GM18499 (cell line): ENCODE measurements around the gene F8.
"Not testable (repeated sequence)": the region's sequence is repeated elsewhere in the genome, so short reads cannot be mapped to it uniquely, and the experiment has no call there.

Source experiments
- ATAC-seq: cut with Tn5 transposase; IDR thresholded peaks from one replicate; pipeline ENCODE4 v1.9.1; 2021; ENCODE audit warnings: moderate number of reproducible peaks; ENCODE audit not compliant: insufficient read depth, unreplicated experiment

Gene F8

DNA sequence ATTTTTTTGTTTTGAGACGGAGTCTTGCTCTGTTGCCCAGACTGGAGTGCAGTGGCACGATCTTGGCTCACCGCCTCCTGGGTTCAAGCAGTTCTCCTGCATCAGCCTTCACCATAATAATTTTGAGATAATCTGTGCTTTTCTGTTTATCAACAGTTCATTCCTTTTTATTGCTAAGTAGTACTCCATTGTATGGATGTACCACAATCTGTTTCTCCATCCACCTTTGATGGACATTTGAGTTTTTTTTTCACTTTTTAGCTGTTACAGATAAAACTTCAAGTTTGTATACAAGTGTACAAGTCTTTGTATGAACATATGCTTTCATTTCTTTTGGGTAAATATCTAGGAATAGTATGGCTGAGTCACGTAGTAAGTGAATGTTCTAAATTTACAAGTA, 13.2 kb upstream of the F8 start:
- ATAC-seq: no peak

DNA sequence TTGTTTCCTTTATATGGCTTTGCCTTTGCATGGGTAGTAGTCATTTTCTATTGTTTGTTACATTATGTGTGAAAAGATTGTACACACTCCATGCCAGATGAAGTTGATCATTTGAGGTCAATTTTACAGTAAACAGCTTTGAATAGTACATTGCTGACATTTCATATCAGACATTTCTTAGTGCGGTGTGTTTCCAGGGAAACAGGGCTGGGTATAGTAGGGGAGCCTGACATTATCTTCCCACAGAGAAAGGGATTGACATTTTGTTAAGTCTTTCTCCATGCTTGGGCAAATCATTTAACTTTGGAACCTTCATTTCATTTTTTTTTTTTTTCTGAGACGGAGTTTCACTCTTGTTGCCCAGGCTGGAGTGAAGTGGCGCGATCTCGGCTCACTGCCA, 9.1 kb upstream of the F8 start:
- ATAC-seq: no peak

DNA sequence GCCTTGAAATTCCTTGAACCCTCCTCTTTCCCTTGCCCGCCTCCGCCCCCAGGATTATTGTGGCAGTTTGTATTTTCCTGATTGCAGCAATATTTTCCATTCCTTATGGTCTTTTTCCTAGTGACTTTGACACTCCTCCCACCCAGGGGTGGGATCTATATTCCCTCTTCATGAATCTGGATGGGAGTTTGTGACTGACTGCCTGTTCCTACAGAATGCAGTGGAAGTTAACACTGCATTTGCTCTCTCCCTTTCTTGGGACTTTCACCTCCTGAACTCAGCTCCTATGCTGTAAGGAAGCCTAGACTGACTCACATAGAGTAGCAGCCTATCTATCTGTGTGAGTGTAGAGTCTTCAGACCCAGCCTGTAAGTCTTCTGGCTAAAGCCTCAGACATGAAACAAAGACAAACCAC, 6.4 kb upstream of the F8 start:
- ATAC-seq: no peak

DNA sequence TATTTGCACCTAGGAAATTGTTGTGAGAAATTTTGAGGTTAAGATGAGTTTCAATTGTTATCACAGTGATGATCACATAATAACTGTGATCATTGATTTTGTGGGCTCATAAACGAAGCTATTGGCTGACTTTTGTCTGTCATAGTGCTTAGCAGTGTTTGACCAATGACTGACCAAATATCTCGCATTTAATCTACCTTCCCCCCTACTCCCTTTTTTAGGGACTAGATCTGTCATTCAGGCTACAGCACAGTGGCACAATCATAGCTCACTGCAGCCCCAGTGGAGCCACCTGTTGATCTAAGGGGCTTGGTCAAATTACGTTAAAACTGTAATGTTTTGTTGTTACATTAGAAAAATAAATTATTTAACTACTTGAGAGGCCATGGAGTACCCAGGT, 5.6 kb upstream of the F8 start:
- no peak for ATAC-seq

DNA sequence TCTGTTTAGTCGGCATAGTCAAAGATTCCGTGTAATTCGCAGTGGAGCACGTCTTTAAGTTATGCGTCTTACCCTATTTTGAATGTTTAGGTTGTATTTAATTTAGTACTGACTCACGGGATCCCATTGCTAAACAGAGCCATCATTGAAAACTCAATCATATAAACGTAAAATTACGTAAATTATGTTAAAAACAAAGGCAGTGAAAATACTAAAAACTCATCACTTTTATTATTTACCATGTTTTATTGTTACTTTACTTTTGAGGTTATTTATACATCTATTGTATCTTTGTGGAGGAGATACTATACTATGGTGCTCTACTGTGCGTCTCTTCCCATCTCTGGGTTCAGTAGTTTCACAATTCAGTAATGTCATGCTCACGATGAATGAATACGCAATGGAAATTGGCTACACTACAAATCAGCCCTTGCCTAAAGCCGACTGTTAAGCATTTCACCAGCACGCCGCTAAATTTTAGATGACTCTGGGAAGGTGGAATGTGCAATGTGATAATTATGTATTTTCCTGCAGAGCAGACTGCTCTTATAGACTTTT, 5.1 kb upstream of the F8 start:
- no peak for ATAC-seq

DNA sequence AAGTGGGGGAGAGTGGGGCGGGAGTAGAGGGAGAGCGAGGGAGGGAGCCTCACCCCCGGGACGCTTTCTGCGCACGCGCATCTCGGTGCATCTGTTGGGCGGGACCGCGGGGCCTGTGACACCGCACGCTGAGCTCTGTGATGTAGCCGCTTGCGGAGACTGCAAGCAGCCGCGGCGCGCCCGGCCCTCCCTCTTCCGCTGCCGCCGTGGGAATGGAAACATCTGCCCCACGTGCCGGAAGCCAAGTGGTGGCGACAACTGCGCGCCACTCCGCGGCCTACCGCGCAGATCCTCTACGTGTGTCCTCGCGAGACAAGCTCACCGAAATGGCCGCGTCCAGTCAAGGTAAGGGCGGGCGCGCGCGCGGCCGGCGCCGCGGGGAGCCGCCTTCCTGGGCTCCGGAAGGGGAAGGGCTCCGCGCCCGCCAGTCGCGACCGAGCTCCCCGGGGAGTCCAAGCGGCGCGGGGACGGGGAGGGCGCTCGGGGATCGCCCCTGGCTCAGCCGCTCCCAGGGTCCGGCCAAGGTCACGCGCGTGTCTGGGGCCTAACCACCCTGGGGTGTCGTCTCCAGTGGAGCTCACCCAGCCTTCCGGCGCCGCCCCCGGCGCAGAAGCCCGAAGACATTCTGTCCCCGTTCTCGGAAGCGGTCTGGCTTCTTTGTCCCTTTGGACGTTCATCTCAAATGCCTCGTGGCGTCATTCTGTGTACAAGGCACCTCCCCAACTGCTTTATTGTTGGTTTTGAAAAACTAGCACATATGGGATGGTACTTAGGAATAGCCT, 4.4 kb upstream of the F8 start, which contains the start of gene FUNDC2:
Gene FUNDC2, plus strand, starts transcription at position 118 of the 782 bp plus-strand sequence. Its CDS starts 95 bp downstream, at position 213.
- ATAC-seq: peak; percentile 74

DNA sequence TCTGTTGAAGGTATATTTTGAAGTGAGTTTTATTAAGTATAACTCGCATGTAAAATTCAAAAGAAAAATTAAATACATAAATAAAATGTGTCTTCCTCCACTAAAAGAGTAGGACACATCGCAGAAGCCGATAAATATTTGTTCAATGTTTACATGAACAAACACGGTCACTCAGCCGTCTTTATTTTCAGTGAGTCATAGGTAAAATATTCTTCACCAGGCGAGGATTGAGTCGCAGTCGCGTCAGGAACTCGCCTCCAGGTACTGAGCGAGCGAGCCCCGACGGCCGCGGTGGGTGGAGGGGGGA, 3.9 kb upstream of the F8 start:
- ATAC-seq: no peak

DNA sequence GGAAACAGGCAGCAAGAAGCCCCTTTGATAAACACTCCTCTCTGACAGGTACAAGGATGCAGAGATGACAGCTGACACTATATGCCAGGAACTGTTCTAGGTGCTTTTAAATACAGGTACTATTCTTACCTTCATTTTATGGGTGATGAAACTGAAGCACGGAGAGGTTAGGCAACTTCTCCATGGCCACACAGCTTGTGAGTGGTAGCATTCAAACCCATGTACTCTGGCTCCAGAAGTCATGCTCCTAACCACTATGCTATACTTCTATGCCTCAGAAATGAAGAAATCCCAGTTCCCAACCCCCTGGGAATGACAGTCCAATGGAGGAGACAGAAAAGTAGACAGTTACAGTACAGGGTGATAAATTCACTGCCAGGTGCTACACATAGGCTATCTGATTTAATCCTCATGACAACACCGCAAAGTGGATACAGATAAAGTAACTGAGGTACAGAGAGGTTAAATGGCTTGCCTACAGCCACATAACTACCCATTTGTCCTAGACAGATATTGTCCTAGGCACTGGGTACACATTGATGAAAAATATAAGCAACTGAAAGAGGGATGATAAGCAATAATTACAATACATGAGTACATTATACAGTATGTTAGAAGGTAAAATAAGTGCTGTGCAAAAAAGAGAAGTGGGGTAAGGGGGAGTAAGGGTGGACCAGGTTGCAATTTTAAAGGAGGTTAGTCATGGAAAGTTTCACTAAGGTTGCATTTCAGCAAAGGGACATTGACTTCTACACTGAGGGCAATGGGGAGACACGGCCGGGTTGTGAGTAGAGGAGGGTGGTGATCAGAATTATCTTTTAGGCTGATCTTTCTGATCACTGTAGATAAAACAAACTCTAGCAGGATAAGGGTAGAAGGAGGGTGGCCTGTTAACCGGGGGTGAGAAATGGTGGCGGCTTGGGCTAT, 1.6 kb upstream of the F8 start:
- no peak for ATAC-seq

DNA sequence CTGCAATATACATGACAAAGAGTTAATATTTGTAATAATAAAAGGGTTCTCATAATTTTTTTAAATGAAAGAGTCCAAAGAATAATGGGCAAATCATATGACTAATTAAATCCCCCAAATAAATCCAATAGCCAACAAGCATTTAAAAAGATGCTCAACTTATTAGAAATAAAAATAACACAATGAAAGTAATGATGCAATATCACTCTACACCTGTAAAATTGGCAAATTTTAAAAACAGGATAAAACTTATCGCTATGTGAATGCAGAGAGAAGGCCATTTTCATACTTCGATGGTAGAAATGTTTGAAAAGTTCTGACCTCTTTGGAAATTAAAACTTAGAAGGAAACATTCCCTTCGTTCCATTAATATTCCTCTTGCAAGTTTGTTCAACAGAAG, 1.9 kb downstream of the F8 start:
- no peak for ATAC-seq

DNA sequence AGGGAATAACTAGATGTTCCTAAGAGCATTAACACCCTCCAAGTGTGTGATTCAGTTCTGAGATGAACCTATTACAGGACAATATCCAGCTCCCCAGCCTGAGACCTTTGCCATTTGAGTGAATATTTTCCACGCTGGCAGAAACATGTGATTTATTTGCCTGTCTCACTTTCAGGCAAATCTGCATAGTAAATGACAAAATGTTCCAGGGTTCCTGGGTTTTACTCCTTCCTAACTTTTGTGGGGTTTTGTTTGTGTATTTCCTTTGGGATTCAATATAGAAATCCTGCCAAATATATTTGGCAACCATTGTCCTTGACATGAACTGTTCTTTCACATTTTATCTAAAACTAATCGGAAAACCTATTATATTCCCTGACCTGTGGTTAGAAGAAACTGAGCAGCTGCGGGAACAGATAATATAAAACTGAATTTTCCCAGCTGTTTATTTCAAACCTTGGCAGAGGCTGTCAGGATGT, 12.5 kb downstream of the F8 start:
- ATAC-seq: no peak

DNA sequence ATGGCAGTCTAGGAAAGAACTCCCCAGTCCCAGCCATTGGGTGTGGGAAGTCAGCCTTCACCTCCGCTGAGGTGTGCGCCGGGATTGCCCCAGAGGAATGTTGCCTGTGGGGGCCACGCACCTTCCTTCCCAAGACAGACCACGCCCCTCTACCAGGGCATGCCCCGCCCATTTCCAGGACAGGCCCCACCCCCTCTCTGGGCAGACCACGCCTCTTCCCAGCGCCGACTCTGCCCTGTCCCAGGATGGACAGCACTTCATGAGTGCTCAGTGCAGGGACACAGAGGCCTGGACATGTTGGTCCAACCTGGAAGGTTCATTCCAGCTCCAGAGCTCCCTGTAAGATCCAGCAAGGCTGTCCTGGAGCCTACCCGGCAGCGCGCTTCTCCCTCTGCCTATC, 13.9 kb downstream of the F8 start:
- ATAC-seq: not testable (repeated sequence)

DNA sequence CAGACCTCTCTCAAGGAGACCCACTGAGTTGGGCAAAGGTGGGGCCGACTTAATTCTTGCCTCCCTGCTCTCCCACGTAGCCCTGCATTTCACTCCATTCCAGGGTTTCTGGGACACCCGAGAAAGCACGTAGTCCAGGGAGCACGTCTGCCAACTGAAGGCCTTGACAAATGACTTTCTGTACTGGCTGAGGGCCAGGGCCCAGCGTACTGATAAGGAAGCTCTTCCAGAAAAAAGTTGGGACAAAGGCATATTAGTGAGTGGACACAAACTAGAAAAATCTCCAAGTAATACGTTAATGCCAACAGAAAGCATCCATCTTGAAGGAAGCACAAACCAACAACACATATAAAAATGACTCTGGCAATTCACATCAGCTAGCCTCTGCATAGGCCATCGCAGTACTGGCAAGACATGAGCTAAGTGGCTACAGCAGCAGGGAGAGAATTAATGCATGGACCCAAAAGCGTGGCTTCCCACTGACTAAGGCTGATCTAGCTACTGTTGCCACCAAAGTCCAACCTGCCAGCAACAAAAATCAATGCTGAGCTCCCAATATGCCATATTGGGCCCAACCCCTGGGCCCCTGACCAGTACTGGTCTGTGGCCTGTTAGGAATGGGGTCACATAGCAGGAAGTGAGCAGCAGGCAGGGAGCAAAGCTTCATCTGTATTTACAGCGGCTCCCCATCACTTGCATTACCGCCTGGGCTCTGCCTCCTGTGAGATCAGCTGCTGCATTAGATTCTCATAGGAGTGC, 15.4 kb downstream of the F8 start:
- not testable (repeated sequence) for ATAC-seq

DNA sequence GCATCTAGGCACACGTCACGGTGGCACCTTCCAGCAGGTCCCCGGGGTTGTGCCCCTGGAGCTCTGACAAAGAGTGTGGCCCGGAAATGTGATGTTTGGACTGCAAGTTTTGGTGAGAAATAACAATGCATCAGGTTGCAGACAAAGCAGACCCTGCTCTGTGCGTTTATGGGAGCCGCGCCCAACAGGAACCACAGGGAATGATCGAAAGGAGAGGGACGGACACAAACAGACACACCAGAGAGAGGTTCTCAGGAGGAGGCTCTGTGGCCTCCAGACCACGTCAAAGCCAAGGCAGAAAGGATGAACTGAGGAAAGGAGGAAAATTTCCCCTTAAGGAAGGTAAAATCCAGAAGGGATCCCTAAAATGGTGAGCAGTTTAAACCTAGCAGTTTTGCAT, 16.1 kb downstream of the F8 start:
- not testable (repeated sequence) for ATAC-seq

DNA sequence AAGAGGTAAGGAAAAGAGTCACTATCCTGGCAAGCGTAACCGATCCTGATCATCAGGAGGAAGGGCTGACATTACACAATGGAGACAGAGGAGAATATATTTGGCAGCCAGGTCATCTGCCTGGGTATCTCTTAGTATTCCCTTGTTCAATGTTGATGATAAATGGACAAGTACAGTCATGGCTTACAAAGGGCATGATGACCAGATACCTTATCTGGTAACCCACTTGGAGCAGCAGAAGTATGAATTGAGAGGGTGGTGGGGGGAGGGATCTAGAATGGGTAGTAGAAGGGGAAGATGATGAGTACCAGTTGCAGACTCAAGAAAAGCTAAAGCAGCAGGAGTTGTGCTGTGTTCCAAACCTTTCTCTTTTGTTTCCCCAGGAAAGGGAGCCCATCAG, 17.3 kb downstream of the F8 start:
- ATAC-seq: no peak

DNA sequence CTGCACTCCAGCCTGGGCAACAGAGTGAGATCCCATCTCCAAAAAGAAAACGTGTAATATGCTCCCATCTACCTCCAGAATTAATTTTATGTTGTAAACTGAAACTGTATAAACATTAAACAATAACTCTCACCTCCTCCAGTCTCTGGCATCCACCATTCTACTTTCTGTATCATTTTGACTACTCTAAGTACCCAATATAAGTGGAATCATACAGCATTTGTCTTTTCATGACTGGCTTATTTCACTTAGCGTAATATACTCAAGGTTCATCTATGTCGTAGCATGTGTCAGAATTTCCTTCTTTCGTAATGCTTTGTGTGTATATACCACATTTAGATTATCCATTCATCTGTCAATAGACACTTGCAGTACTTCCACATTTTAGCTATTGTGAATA, 20.6 kb downstream of the F8 start:
- ATAC-seq: no peak

DNA sequence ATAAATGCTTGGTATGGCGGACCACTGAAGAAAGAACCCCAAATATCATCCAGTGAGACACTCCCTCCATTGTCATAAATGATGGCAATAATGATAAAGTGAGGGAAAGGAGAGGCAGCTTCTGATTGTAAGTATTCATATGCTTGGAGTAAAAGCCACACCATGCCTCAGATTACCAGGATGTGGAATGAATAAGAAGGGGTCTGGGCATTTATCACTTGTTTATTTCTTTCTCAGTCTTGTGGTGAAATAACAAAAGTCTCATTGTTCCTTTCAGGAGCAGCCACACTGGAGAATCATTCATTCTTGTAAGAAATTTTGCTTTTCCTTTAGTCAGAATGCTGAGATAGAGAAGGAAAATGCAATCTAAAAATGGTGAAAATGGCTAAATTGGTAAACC, 21.7 kb downstream of the F8 start:
- ATAC-seq: no peak

DNA sequence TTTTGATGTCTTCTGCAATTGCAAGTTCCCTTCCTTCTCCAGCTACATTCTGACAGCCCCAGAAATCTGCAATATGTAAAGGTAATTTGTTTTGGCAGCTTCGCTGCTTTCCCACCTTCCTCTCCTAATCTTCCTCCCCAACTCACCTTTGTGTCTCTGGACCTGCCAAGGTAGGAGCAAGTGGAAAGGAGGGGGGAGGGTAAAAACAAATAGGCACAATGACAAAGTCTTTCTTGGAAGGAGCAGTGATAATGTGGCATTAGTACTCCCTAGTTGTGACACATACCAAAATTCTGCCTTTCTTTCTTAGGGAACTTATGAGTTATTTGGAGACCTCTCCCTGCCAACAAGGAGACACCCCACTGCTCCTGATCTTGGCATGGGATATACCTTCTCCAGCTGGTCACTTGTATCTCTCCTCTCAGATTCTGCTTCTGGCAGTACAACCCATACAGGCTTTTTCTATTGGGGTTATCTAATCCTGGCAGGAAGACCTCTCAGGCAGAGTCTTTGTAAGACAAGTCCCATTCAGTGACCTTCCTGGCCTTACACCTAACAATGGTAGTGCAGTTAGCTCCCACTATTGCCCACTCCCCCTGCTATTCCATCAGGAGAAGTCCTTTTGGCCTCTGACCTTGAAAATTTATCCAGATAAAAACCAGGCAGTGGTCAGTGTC, 24.2 kb downstream of the F8 start:
- no peak for ATAC-seq

DNA sequence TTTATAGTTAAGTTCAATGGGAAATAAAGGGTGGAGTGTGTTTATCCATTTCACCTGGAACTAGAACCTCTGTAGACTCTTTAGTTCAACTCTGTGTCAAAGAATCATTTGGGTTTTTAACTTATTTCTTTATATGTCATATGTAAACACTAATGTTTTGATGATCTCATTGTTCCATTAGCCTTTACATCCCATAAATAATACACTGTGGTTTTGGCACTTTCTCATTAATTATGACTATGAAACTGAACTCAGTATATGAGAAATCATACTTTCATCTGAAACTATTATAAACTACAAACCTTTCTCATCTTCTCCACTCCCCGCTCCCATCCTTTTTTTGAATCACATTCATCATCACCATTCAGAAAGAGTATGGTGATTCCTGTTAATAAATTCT, 31.0 kb downstream of the F8 start:
- ATAC-seq: no peak

DNA sequence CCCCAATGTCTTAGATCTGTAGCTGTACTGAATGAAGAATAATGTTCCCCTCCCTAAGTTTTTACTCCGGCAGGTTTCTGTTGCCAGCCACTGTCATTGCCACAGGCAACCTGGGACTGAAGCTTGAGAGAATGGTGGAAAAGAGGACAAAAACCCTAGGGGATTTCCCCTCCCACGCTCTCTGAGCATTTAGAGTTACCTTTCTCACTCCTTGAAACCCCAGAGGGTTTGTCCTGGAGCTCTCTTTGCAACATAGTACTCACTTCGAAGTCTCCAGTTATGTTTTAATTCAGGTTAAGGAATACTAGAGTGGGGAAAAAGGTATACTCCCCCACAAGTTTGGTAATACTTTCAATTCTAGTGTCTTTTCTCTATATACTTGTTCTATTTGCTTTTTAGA, 31.5 kb downstream of the F8 start:
- peak; percentile 35 for ATAC-seq

DNA sequence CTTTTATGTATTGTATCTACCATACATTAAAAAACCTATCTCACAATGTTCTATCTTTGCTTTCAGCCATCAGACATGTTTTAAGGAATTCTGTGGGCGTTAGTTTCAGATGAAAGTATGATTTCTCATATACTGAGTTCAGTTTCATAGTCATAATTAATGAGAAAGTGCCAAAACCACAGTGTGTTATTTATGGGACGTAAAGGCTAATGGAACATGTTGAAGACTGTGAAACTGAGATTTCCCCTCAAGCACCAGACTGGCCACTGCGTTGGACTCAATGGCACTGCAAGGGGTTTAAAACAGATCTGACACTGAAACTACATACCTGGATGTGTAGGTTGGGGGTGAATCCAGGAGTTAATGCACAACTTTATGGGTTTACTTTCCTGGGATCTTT, 32.0 kb downstream of the F8 start:
- peak; percentile 56 for ATAC-seq
